Measurements from ENCODE around the gene OTC. TPM values are rescaled to one million over a fixed set of nuclear protein-coding genes. Genes with fewer than 3 reads are reported as not detected.

Gene OTC
- polyA plus RNA-seq, 1 experiment: not detected

GRCh38 chrX:38379088-38379487, 26.7 kb downstream of the OTC start:
- ChIA-PET POLR2A (no interaction called here), CTCF (no interaction called here)
- Histone ChIP-seq H3K4me3 (ENCODE audit: low read depth, low read length) (no peak overlapping the region), H3K27me3 (ENCODE audit: control insufficient read depth, insufficient read depth, low read length) (no peaks in the 10 kb centered on the region), H3K36me3 (ENCODE audit: control insufficient read depth, insufficient read depth, low read length) (no peaks in the 10 kb centered on the region)
- no peak for TF ChIP-seq CTCF (IDR thresholded peaks at IDR 0.05; ENCODE audit: insufficient read depth, low read depth, low read length)
- DNase-seq (ENCODE audit: low read depth): no peak

GRCh38 chrX:38382663-38383062, 30.3 kb downstream of the OTC start:
- ChIA-PET POLR2A (no interaction called here), CTCF (interaction anchor here (0.9 kb wide), 1 partner anchor 28 kb away, joined by 4 read pairs; no protein-coding TSS in a partner anchor)
- no peak for TF ChIP-seq CTCF (IDR thresholded peaks at IDR 0.05; ENCODE audit: insufficient read depth, low read depth, low read length)
- Histone ChIP-seq H3K4me3 (ENCODE audit: low read depth, low read length) (no peak overlapping the region), H3K27me3 (ENCODE audit: control insufficient read depth, insufficient read depth, low read length) (no peaks in the 10 kb centered on the region), H3K36me3 (ENCODE audit: control insufficient read depth, insufficient read depth, low read length) (no peaks in the 10 kb centered on the region)
- no peak for DNase-seq (ENCODE audit: low read depth)

GRCh38 chrX:38400389-38400910, 48.0 kb downstream of the OTC start:
- ChIA-PET CTCF (no interaction called here), POLR2A (no interaction called here)
- Histone ChIP-seq H3K4me3 (ENCODE audit: low read depth, low read length) (no peak overlapping the region), H3K27me3 (ENCODE audit: control insufficient read depth, insufficient read depth, low read length) (no peaks in the 10 kb centered on the region), H3K36me3 (ENCODE audit: control insufficient read depth, insufficient read depth, low read length) (no peaks in the 10 kb centered on the region)
- no peak for DNase-seq (ENCODE audit: low read depth)
- no peak for TF ChIP-seq CTCF (IDR thresholded peaks at IDR 0.05; ENCODE audit: insufficient read depth, low read depth, low read length)

- ChIA-PET CTCF (interaction anchor here (1.0 kb wide), 1 partner anchor 9 kb away, joined by 4 read pairs; no protein-coding TSS in a partner anchor), POLR2A (no interaction called here)
Observed at GRCh38 chrX:38402118-38402517, 49.7 kb downstream of the OTC start.

GRCh38 chrX:38403834-38404233, 51.4 kb downstream of the OTC start:
- TF ChIP-seq CTCF (IDR thresholded peaks at IDR 0.05; ENCODE audit: insufficient read depth, low read depth, low read length): no peak
- ChIA-PET POLR2A (no interaction called here), CTCF (interaction anchor here (0.5 kb wide), 1 partner anchor 58 kb away, joined by 3 read pairs; no protein-coding TSS in a partner anchor)
- Histone ChIP-seq H3K4me3 (ENCODE audit: low read depth, low read length) (no peak overlapping the region), H3K36me3 (ENCODE audit: control insufficient read depth, insufficient read depth, low read length) (no peaks in the 10 kb centered on the region), H3K27me3 (ENCODE audit: control insufficient read depth, insufficient read depth, low read length) (no peaks in the 10 kb centered on the region)
- no peak for DNase-seq (ENCODE audit: low read depth)

More at GRCh38 chrX:38402118-38402517, 49.7 kb downstream of the OTC start:
- DNase-seq (ENCODE audit: low read depth): no peak
- H3K4me3 ChIP-seq (ENCODE audit: low read depth, low read length): no peak overlapping the region
- H3K27me3 ChIP-seq (ENCODE audit: control insufficient read depth, insufficient read depth, low read length): no peaks in the 10 kb centered on the region
- no peaks in the 10 kb centered on the region for H3K36me3 ChIP-seq (ENCODE audit: control insufficient read depth, insufficient read depth, low read length)
- no peak for TF ChIP-seq CTCF (IDR thresholded peaks at IDR 0.05; ENCODE audit: insufficient read depth, low read depth, low read length)

All from BJ (cell line).